SK-N-SH treated with all-trans-retinoic acid at 6 μM for 48 hours (cell line): Measurements from ENCODE around the gene TAS2R43.
"Not testable (repeated sequence)": the region's sequence is repeated elsewhere in the genome, so short reads cannot be mapped to it uniquely, and the experiment has no call there.

ENCODE experiments used
- ATAC-seq: fragments of 200-7000 bp; cut with Tn5 transposase; 3 replicates; pipeline ENCODE4 v1.9.1; 2020; ENCODE audit warnings: mild to moderate bottlenecking, moderate library complexity
- ARNTL ChIP-seq: fragments of 450-650 bp; formaldehyde crosslinking; IDR thresholded peaks from 2 replicates; pipeline ENCODE4 v1.5.0; 2020; ENCODE audit warnings: low read depth, mild to moderate bottlenecking, moderate library complexity, borderline replicate concordance
- BACH2 ChIP-seq: fragments of 250-450 bp; sonication (Bioruptor Pico); IDR thresholded peaks from 2 replicates; pipeline ENCODE4 v1.9.0; 2021; ENCODE audit warnings: mild to moderate bottlenecking, borderline replicate concordance
- CSDC2 ChIP-seq: fragments of 250-450 bp; sonication (Bioruptor Pico); IDR thresholded peaks from 2 replicates; pipeline ENCODE4 v1.5.0; 2020; ENCODE audit warnings: mild to moderate bottlenecking, moderate library complexity
- ESRRG ChIP-seq: fragments of 250-450 bp; sonication (Bioruptor Pico); IDR thresholded peaks from 2 replicates; pipeline ENCODE4 v1.6.1; 2021; ENCODE audit warnings: mild to moderate bottlenecking
- GLIS3 ChIP-seq: fragments of 250-450 bp; sonication (Bioruptor Pico); IDR thresholded peaks from 2 replicates; pipeline ENCODE4 v1.5.0; 2020; ENCODE audit warnings: mild to moderate bottlenecking, moderate library complexity
- ISL1 ChIP-seq: fragments of 250-450 bp; sonication (Bioruptor Pico); IDR thresholded peaks from 2 replicates; pipeline ENCODE4 v2.1.2; 2022; ENCODE audit warnings: mild to moderate bottlenecking, moderate library complexity
- PPARA ChIP-seq: fragments of 250-450 bp; sonication (Bioruptor Pico); IDR thresholded peaks from 2 replicates; pipeline ENCODE4 v1.5.0; 2020; ENCODE audit warnings: mild to moderate bottlenecking, borderline replicate concordance
- RARB ChIP-seq: fragments of 250-450 bp; sonication (Bioruptor Pico); IDR thresholded peaks from 2 replicates; pipeline ENCODE4 v1.8.0; 2021; ENCODE audit warnings: mild to moderate bottlenecking, moderate library complexity
- SNAI2 ChIP-seq: fragments of 250-450 bp; sonication (Bioruptor Pico); IDR thresholded peaks from 2 replicates; pipeline ENCODE4 v1.5.0; 2020; ENCODE audit warnings: mild to moderate bottlenecking, moderate library complexity
- TCF4 ChIP-seq: fragments of 250-450 bp; sonication (Bioruptor Pico); IDR thresholded peaks from 2 replicates; pipeline ENCODE4 v1.8.0; 2021; ENCODE audit warnings: mild to moderate bottlenecking, moderate library complexity, borderline replicate concordance
- TOX ChIP-seq: fragments of 250-450 bp; sonication (Bioruptor Pico); IDR thresholded peaks from 2 replicates; pipeline ENCODE4 v1.8.0; 2021; ENCODE audit warnings: mild to moderate bottlenecking, moderate library complexity, borderline replicate concordance
- ZC3H10 ChIP-seq: fragments of 250-450 bp; sonication (Bioruptor Pico); IDR thresholded peaks from 2 replicates; pipeline ENCODE4 v1.5.1; 2021; ENCODE audit warnings: mild to moderate bottlenecking, moderate library complexity
- ZFP3 ChIP-seq: fragments of 250-450 bp; sonication (Bioruptor Pico); IDR thresholded peaks from 2 replicates; pipeline ENCODE4 v1.5.0; 2020; ENCODE audit warnings: mild to moderate bottlenecking, moderate library complexity
- ZFP30 ChIP-seq: fragments of 450-650 bp; formaldehyde crosslinking; IDR thresholded peaks from 2 replicates; pipeline ENCODE4 v1.5.0; 2022; ENCODE audit warnings: mild to moderate bottlenecking, moderate library complexity
- ZNF565 ChIP-seq: fragments of 450-650 bp; formaldehyde crosslinking; conservative IDR thresholded peaks from 2 replicates; pipeline ENCODE4 v1.5.0; 2020; ENCODE audit warnings: low read depth, mild to moderate bottlenecking, moderate library complexity
- ZNF70 ChIP-seq: fragments of 450-650 bp; formaldehyde crosslinking; IDR thresholded peaks from 2 replicates; pipeline ENCODE4 v1.5.0; 2020; ENCODE audit warnings: mild to moderate bottlenecking, moderate library complexity
- TF ChIP-seq, protein P1 (sequence below): fragments of 250-450 bp; sonication (Bioruptor Pico); IDR thresholded peaks from 2 replicates; pipeline ENCODE4 v1.5.0; 2020; ENCODE audit warnings: mild to moderate bottlenecking, moderate library complexity
- TF ChIP-seq, protein P2 (sequence below): fragments of 250-450 bp; sonication (Bioruptor Pico); IDR thresholded peaks from 2 replicates; pipeline ENCODE4 v1.8.0; 2020; ENCODE audit warnings: mild to moderate bottlenecking, moderate library complexity, borderline replicate concordance
- TF ChIP-seq, protein P3 (sequence below): fragments of 250-450 bp; sonication (Bioruptor Pico); IDR thresholded peaks from 2 replicates; pipeline ENCODE4 v1.8.0; 2021; ENCODE audit warnings: low read depth, mild to moderate bottlenecking, moderate library complexity, borderline replicate concordance
- TF ChIP-seq, protein P4 (sequence below): fragments of 250-450 bp; sonication (Bioruptor Pico); IDR thresholded peaks from 2 replicates; pipeline ENCODE4 v1.5.1; 2021; ENCODE audit warnings: mild to moderate bottlenecking, moderate library complexity

TAS2R43 gene

DNA sequence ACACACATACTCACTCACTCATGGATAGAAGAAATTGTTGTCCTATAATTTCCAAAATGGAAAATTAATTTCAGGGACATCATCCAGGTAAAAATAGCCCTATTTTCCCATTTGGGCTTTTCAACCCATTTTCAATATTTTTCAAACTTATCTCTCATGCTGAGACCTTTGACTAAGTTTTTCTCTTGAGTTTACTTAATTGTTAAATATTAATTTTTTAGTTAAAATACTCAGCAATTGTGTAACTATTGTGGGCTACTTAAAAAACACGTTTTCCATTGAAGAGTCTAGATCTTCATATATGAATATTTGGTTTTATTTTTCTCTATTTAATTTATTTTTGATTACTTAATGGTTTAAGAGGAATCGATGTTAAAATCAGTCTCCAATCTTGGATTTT lies 14.2 kb upstream of the TAS2R43 start:
- TF ChIP-seq CSDC2 (no peak), ZC3H10 (CRISPR knock-in tag) (no peak), RARB (CRISPR knock-in tag) (no peak), ISL1 (no peak), TCF4 (CRISPR knock-in tag) (no peak), ARNTL (CRISPR knock-in tag) (no peak), ZNF70 (CRISPR knock-in tag) (no peak), TOX (CRISPR knock-in tag) (no peak), ZNF565 (no peak), SNAI2 (CRISPR knock-in tag) (no peak)
- TF ChIP-seq, protein P1, sequence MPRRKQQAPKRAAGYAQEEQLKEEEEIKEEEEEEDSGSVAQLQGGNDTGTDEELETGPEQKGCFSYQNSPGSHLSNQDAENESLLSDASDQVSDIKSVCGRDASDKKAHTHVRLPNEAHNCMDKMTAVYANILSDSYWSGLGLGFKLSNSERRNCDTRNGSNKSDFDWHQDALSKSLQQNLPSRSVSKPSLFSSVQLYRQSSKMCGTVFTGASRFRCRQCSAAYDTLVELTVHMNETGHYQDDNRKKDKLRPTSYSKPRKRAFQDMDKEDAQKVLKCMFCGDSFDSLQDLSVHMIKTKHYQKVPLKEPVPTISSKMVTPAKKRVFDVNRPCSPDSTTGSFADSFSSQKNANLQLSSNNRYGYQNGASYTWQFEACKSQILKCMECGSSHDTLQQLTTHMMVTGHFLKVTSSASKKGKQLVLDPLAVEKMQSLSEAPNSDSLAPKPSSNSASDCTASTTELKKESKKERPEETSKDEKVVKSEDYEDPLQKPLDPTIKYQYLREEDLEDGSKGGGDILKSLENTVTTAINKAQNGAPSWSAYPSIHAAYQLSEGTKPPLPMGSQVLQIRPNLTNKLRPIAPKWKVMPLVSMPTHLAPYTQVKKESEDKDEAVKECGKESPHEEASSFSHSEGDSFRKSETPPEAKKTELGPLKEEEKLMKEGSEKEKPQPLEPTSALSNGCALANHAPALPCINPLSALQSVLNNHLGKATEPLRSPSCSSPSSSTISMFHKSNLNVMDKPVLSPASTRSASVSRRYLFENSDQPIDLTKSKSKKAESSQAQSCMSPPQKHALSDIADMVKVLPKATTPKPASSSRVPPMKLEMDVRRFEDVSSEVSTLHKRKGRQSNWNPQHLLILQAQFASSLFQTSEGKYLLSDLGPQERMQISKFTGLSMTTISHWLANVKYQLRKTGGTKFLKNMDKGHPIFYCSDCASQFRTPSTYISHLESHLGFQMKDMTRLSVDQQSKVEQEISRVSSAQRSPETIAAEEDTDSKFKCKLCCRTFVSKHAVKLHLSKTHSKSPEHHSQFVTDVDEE: no peak
- TF ChIP-seq, protein P2, sequence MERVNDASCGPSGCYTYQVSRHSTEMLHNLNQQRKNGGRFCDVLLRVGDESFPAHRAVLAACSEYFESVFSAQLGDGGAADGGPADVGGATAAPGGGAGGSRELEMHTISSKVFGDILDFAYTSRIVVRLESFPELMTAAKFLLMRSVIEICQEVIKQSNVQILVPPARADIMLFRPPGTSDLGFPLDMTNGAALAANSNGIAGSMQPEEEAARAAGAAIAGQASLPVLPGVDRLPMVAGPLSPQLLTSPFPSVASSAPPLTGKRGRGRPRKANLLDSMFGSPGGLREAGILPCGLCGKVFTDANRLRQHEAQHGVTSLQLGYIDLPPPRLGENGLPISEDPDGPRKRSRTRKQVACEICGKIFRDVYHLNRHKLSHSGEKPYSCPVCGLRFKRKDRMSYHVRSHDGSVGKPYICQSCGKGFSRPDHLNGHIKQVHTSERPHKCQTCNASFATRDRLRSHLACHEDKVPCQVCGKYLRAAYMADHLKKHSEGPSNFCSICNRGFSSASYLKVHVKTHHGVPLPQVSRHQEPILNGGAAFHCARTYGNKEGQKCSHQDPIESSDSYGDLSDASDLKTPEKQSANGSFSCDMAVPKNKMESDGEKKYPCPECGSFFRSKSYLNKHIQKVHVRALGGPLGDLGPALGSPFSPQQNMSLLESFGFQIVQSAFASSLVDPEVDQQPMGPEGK (CRISPR knock-in tag): no peak
- ATAC-seq: no peak

DNA sequence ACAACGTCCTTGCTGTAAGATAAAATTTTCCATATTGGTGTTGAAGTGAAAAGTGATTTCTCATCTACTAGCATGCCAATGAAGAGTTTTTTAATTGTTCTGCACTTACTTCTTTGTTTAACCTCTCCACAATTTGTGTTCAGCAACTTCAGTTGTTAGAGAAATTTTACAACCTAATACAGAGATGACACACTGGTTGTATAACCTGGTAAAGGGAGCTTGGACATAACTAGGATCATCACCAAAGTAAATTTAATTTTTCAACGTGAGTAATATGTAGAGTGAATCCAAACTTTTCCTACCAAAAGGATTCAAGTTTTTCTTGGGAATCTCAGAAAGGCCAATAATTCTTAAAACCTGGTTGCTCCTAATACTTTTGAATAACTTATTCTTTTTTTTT lies 13.4 kb upstream of the TAS2R43 start:
- TF ChIP-seq RARB (CRISPR knock-in tag): no peak
- TF ChIP-seq ZNF70 (CRISPR knock-in tag): no peak
- no peak for TF ChIP-seq GLIS3
- TF ChIP-seq, protein P1: no peak
- TF ChIP-seq BACH2 (CRISPR knock-in tag): no peak
- no peak for TF ChIP-seq ZFP30 (CRISPR knock-in tag)
- TF ChIP-seq TOX (CRISPR knock-in tag): no peak
- TF ChIP-seq, protein P3, sequence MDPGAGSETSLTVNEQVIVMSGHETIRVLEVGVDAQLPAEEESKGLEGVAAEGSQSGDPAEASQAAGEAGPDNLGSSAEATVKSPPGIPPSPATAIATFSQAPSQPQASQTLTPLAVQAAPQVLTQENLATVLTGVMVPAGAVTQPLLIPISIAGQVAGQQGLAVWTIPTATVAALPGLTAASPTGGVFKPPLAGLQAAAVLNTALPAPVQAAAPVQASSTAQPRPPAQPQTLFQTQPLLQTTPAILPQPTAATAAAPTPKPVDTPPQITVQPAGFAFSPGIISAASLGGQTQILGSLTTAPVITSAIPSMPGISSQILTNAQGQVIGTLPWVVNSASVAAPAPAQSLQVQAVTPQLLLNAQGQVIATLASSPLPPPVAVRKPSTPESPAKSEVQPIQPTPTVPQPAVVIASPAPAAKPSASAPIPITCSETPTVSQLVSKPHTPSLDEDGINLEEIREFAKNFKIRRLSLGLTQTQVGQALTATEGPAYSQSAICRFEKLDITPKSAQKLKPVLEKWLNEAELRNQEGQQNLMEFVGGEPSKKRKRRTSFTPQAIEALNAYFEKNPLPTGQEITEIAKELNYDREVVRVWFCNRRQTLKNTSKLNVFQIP (CRISPR knock-in tag): no peak
- no peak for TF ChIP-seq ZFP3
- TF ChIP-seq ARNTL (CRISPR knock-in tag): no peak
- no peak for TF ChIP-seq ZC3H10 (CRISPR knock-in tag)
- no peak for TF ChIP-seq PPARA (CRISPR knock-in tag)
- TF ChIP-seq SNAI2 (CRISPR knock-in tag): no peak
- TF ChIP-seq ZNF565: no peak
- TF ChIP-seq, protein P2 (CRISPR knock-in tag): no peak
- TF ChIP-seq, protein P4, sequence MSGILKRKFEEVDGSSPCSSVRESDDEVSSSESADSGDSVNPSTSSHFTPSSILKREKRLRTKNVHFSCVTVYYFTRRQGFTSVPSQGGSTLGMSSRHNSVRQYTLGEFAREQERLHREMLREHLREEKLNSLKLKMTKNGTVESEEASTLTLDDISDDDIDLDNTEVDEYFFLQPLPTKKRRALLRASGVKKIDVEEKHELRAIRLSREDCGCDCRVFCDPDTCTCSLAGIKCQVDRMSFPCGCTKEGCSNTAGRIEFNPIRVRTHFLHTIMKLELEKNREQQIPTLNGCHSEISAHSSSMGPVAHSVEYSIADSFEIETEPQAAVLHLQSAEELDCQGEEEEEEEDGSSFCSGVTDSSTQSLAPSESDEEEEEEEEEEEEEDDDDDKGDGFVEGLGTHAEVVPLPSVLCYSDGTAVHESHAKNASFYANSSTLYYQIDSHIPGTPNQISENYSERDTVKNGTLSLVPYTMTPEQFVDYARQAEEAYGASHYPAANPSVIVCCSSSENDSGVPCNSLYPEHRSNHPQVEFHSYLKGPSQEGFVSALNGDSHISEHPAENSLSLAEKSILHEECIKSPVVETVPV (CRISPR knock-in tag): no peak
- no peak for TF ChIP-seq CSDC2
- TF ChIP-seq ESRRG: no peak
- TF ChIP-seq TCF4 (CRISPR knock-in tag): no peak

DNA sequence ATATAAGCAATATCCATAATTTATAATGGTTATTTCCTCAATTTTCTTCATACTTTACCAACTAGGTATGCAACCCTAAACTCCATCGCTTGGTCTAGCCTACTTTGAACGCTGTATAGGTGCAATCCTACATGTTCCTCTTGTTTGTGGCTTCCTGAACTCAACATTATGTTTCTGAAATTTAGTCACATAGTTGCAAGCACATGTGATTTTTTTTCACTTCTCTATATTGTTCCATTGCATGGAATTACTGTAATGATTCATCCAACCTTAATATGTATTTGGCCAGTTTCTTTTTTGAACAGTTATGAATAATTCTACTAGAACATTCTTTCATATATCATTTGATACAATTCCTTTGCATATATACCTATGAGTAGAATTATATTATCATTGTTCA lies 2.8 kb upstream of the TAS2R43 start:
- ATAC-seq: not testable (repeated sequence)

More for the DNA sequence above, 13.4 kb upstream of the TAS2R43 start:
- ATAC-seq: no peak
